Measurements from ENCODE around the gene TCEAL6. TPM values are rescaled to one million over a fixed set of nuclear protein-coding genes. Genes with fewer than 3 reads are reported as not detected.

TCEAL6 gene
- polyA plus RNA-seq, 1 experiment = not detected

DNA sequence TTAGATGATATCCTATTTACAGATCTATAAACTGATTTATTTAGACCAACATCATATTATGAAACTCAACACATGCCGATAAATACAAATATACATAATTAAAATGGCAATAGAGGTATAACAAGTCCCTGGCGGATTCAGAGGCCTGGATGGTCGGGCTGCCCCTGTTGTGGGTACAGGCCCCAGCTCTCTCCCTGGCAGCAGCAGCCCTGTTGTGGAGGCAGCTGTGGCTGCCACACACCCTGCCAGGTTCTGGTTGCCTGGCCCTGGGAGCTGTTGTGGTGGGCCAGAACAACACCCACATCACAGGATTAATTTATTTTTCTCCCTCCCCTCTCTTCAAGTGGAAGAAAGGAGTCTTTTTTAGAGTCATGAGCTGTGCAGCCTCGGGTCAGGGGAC is 28.9 kb downstream of the TCEAL6 start:
- DNase-seq (ENCODE audit: low read depth) = no peak
- ChIA-PET POLR2A (no interaction called here), CTCF (no interaction called here)
- no peaks in the 10 kb centered on the region for H3K27me3 ChIP-seq (ENCODE audit: control insufficient read depth, insufficient read depth, low read length)
- H3K4me3 ChIP-seq (ENCODE audit: low read depth, low read length) = no peak overlapping the region
- H3K36me3 ChIP-seq (ENCODE audit: control insufficient read depth, insufficient read depth, low read length) = no peaks in the 10 kb centered on the region
- no peak for TF ChIP-seq CTCF (IDR thresholded peaks at IDR 0.05; ENCODE audit: insufficient read depth, low read depth, low read length)

Other genes starting within 250 kb of the TCEAL6 start
- 0.99 and 2.2 TPM in 2 replicates for gene ZMAT1, start 210.5 kb downstream of the TCEAL6 start, polyA plus RNA-seq (2011; rRNA removed)
- gene TCEAL2, start 16.8 kb downstream of the TCEAL6 start, polyA plus RNA-seq (2011; rRNA removed) = not detected in 2 replicates
- not detected in 2 replicates for gene BEX5, start 13.5 kb upstream of the TCEAL6 start, polyA plus RNA-seq (2011; rRNA removed)
- not detected in 2 replicates for gene TCP11X1, start 72.8 kb upstream of the TCEAL6 start, polyA plus RNA-seq (2011; rRNA removed)
- not detected in 2 replicates for gene NXF2, start 104.7 kb upstream of the TCEAL6 start, polyA plus RNA-seq (2011; rRNA removed)